ENCODE results near the gene LAMA2. TPM values are rescaled to one million over a fixed set of nuclear protein-coding genes. Genes with fewer than 3 reads are reported as not detected.

Gene LAMA2
- total and polyA plus RNA-seq, 4 experiments from 2014 or later: 0.20 to 0.87 (median 0.43) TPM

GRCh38 chr6:129008591-129008990 is 125.7 kb downstream of the LAMA2 start:
- DNase-seq: no peak
- Histone ChIP-seq H3K4me1 (ENCODE audit: insufficient read depth, low read length) (no peaks in the 10 kb centered on the region), H3K4me3 (ENCODE audit: low read length in 2 of 2) (no peak overlapping the region), H3K27me3 (ENCODE audit: insufficient read depth, low read length) (no peaks in the 10 kb centered on the region), H3K36me3 (ENCODE audit: insufficient read depth, low read length) (no peaks in the 10 kb centered on the region), H3K9me3 (ENCODE audit: control insufficient read depth in 1 of 2, low read length in 2 of 2) (no peaks in the 10 kb centered on the region), H3K27ac (ENCODE audit: low read depth, low read length) (no peak overlapping the region)
- Mint-ChIP-seq H3K9me3 (no peaks in the 10 kb centered on the region), H3K4me3 (no peak overlapping the region), H3K27me3 (no peaks in the 10 kb centered on the region), H3K36me3 (no peaks in the 10 kb centered on the region), H3K4me1 (no peaks in the 10 kb centered on the region), H3K27ac (no peak overlapping the region)
- intact Hi-C loops (cut with micrococcal nuclease): no loop called here
- ChIA-PET CTCF (ENCODE audit: partially characterized antibody) (no interaction called here), POLR2A (ENCODE audit: partially characterized antibody) (no interaction called here)

GRCh38 chr6:129009851-129010250 is 126.9 kb downstream of the LAMA2 start:
- no peaks in the 10 kb centered on the region for H3K4me1 ChIP-seq (ENCODE audit: insufficient read depth, low read length)
- ChIA-PET CTCF (ENCODE audit: partially characterized antibody) (no interaction called here), POLR2A (ENCODE audit: partially characterized antibody) (no interaction called here)
- H3K9me3 Mint-ChIP-seq: no peaks in the 10 kb centered on the region
- H3K27me3 ChIP-seq (ENCODE audit: insufficient read depth, low read length): no peaks in the 10 kb centered on the region
- intact Hi-C loops (cut with micrococcal nuclease): no loop called here
- no peak for DNase-seq
- no peaks in the 10 kb centered on the region for H3K36me3 ChIP-seq (ENCODE audit: insufficient read depth, low read length)
- no peaks in the 10 kb centered on the region for H3K36me3 Mint-ChIP-seq
- H3K27ac ChIP-seq (ENCODE audit: low read depth, low read length): no peak overlapping the region
- H3K9me3 ChIP-seq (ENCODE audit: control insufficient read depth in 1 of 2, low read length in 2 of 2): no peaks in the 10 kb centered on the region
- H3K4me3 ChIP-seq (ENCODE audit: low read length in 2 of 2): no peak overlapping the region
- no peak overlapping the region for H3K4me3 Mint-ChIP-seq
- no peaks in the 10 kb centered on the region for H3K4me1 Mint-ChIP-seq
- H3K27me3 Mint-ChIP-seq: no peaks in the 10 kb centered on the region
- H3K27ac Mint-ChIP-seq: no peak overlapping the region

- intact Hi-C loops (cut with micrococcal nuclease): no loop called here
- Mint-ChIP-seq H3K27me3 (no peaks in the 10 kb centered on the region), H3K27ac (no peak overlapping the region), H3K4me3 (no peak overlapping the region), H3K36me3 (no peaks in the 10 kb centered on the region), H3K4me1 (no peaks in the 10 kb centered on the region), H3K9me3 (peaks cover 0 to 2% (median 0%) of the 10 kb centered on the region in 8 donors)
- Histone ChIP-seq H3K27me3 (ENCODE audit: insufficient read depth, low read length) (no peaks in the 10 kb centered on the region), H3K27ac (ENCODE audit: low read depth, low read length) (no peak overlapping the region), H3K9me3 (ENCODE audit: control insufficient read depth in 1 of 2, low read length in 2 of 2) (no peaks in the 10 kb centered on the region), H3K36me3 (ENCODE audit: insufficient read depth, low read length) (no peaks in the 10 kb centered on the region), H3K4me1 (ENCODE audit: insufficient read depth, low read length) (no peaks in the 10 kb centered on the region), H3K4me3 (ENCODE audit: low read length in 2 of 2) (no peak overlapping the region)
- ChIA-PET CTCF (ENCODE audit: partially characterized antibody) (no interaction called here), POLR2A (ENCODE audit: partially characterized antibody) (no interaction called here)
- no peak for DNase-seq
Observed at GRCh38 chr6:129014302-129014701, 131.4 kb downstream of the LAMA2 start.

GRCh38 chr6:129015721-129016120 is 132.8 kb downstream of the LAMA2 start:
- CTCF ChIA-PET (ENCODE audit: partially characterized antibody): no interaction called here
- Histone ChIP-seq H3K27me3 (ENCODE audit: insufficient read depth, low read length) (no peaks in the 10 kb centered on the region), H3K27ac (ENCODE audit: low read depth, low read length) (no peak overlapping the region), H3K4me3 (ENCODE audit: low read length in 2 of 2) (no peak overlapping the region), H3K36me3 (ENCODE audit: insufficient read depth, low read length) (no peaks in the 10 kb centered on the region), H3K9me3 (ENCODE audit: control insufficient read depth in 1 of 2, low read length in 2 of 2) (no peaks in the 10 kb centered on the region), H3K4me1 (ENCODE audit: insufficient read depth, low read length) (no peaks in the 10 kb centered on the region)
- Mint-ChIP-seq H3K9me3 (peaks cover 0 to 2% (median 0%) of the 10 kb centered on the region in 8 donors), H3K4me1 (no peaks in the 10 kb centered on the region), H3K27ac (no peak overlapping the region), H3K27me3 (no peaks in the 10 kb centered on the region), H3K4me3 (no peak overlapping the region), H3K36me3 (no peaks in the 10 kb centered on the region)
- DNase-seq: no peak
- intact Hi-C loops (cut with micrococcal nuclease): no loop called here
- POLR2A ChIA-PET (ENCODE audit: partially characterized antibody): no interaction called here

GRCh38 chr6:129016844-129017243 is 133.9 kb downstream of the LAMA2 start:
- H3K4me1 Mint-ChIP-seq: no peaks in the 10 kb centered on the region
- H3K27me3 Mint-ChIP-seq: no peaks in the 10 kb centered on the region
- no peaks in the 10 kb centered on the region for H3K36me3 Mint-ChIP-seq
- intact Hi-C loops (cut with micrococcal nuclease): no loop called here
- DNase-seq: no peak
- no peak overlapping the region for H3K4me3 Mint-ChIP-seq
- peaks cover 0 to 2% (median 0%) of the 10 kb centered on the region in 8 donors for H3K9me3 Mint-ChIP-seq
- Histone ChIP-seq H3K27ac (ENCODE audit: low read depth, low read length) (no peak overlapping the region), H3K9me3 (ENCODE audit: control insufficient read depth in 1 of 2, low read length in 2 of 2) (no peaks in the 10 kb centered on the region), H3K4me1 (ENCODE audit: insufficient read depth, low read length) (no peaks in the 10 kb centered on the region), H3K27me3 (ENCODE audit: insufficient read depth, low read length) (no peaks in the 10 kb centered on the region), H3K36me3 (ENCODE audit: insufficient read depth, low read length) (no peaks in the 10 kb centered on the region), H3K4me3 (ENCODE audit: low read length in 2 of 2) (no peak overlapping the region)
- CTCF ChIA-PET (ENCODE audit: partially characterized antibody): no interaction called here
- H3K27ac Mint-ChIP-seq: no peak overlapping the region
- POLR2A ChIA-PET (ENCODE audit: partially characterized antibody): no interaction called here

GRCh38 chr6:129022011-129022553 is 139.1 kb downstream of the LAMA2 start:
- CTCF ChIA-PET (ENCODE audit: partially characterized antibody): no interaction called here
- Mint-ChIP-seq H3K36me3 (no peaks in the 10 kb centered on the region), H3K27ac (no peak overlapping the region), H3K4me1 (no peaks in the 10 kb centered on the region), H3K4me3 (no peak overlapping the region), H3K27me3 (no peaks in the 10 kb centered on the region), H3K9me3 (peaks cover 0 to 2% (median 0%) of the 10 kb centered on the region in 8 donors)
- Histone ChIP-seq H3K36me3 (ENCODE audit: insufficient read depth, low read length) (no peaks in the 10 kb centered on the region), H3K27me3 (ENCODE audit: insufficient read depth, low read length) (no peaks in the 10 kb centered on the region), H3K4me3 (ENCODE audit: low read length in 2 of 2) (no peak overlapping the region), H3K9me3 (ENCODE audit: control insufficient read depth in 1 of 2, low read length in 2 of 2) (no peaks in the 10 kb centered on the region), H3K27ac (ENCODE audit: low read depth, low read length) (no peak overlapping the region), H3K4me1 (ENCODE audit: insufficient read depth, low read length) (no peaks in the 10 kb centered on the region)
- DNase-seq: no peak
- intact Hi-C loops (cut with micrococcal nuclease): no loop called here
- POLR2A ChIA-PET (ENCODE audit: partially characterized antibody): no interaction called here

GRCh38 chr6:129026601-129027000 is 143.7 kb downstream of the LAMA2 start:
- no peak for DNase-seq
- H3K9me3 Mint-ChIP-seq: no peaks in the 10 kb centered on the region
- H3K4me3 ChIP-seq (ENCODE audit: low read length in 2 of 2): no peak overlapping the region
- no peaks in the 10 kb centered on the region for H3K9me3 ChIP-seq (ENCODE audit: control insufficient read depth in 1 of 2, low read length in 2 of 2)
- CTCF ChIA-PET (ENCODE audit: partially characterized antibody): no interaction called here
- H3K27me3 ChIP-seq (ENCODE audit: insufficient read depth, low read length): no peaks in the 10 kb centered on the region
- no peak overlapping the region for H3K27ac ChIP-seq (ENCODE audit: low read depth, low read length)
- H3K36me3 Mint-ChIP-seq: no peaks in the 10 kb centered on the region
- H3K4me1 ChIP-seq (ENCODE audit: insufficient read depth, low read length): no peaks in the 10 kb centered on the region
- H3K27me3 Mint-ChIP-seq: no peaks in the 10 kb centered on the region
- no peaks in the 10 kb centered on the region for H3K36me3 ChIP-seq (ENCODE audit: insufficient read depth, low read length)
- POLR2A ChIA-PET (ENCODE audit: partially characterized antibody): no interaction called here
- no peak overlapping the region for H3K27ac Mint-ChIP-seq
- H3K4me1 Mint-ChIP-seq: no peaks in the 10 kb centered on the region
- no peak overlapping the region for H3K4me3 Mint-ChIP-seq
- intact Hi-C loops (cut with micrococcal nuclease): no loop called here

- Histone ChIP-seq H3K27ac (ENCODE audit: low read depth, low read length) (no peak overlapping the region), H3K4me1 (ENCODE audit: insufficient read depth, low read length) (no peaks in the 10 kb centered on the region), H3K9me3 (ENCODE audit: control insufficient read depth in 1 of 2, low read length in 2 of 2) (no peaks in the 10 kb centered on the region), H3K27me3 (ENCODE audit: insufficient read depth, low read length) (no peaks in the 10 kb centered on the region), H3K4me3 (ENCODE audit: low read length in 2 of 2) (no peak overlapping the region), H3K36me3 (ENCODE audit: insufficient read depth, low read length) (no peaks in the 10 kb centered on the region)
- H3K4me3 Mint-ChIP-seq: no peak overlapping the region
- no peaks in the 10 kb centered on the region for H3K9me3 Mint-ChIP-seq
- CTCF ChIA-PET (ENCODE audit: partially characterized antibody): no interaction called here
- H3K27ac Mint-ChIP-seq: no peak overlapping the region
- intact Hi-C loops (cut with micrococcal nuclease): no loop called here
- POLR2A ChIA-PET (ENCODE audit: partially characterized antibody): no interaction called here
- no peak for DNase-seq
- no peaks in the 10 kb centered on the region for H3K4me1 Mint-ChIP-seq
- H3K36me3 Mint-ChIP-seq: no peaks in the 10 kb centered on the region
- peaks cover 0 to 2% of the 10 kb centered on the region in 2 donors for H3K27me3 Mint-ChIP-seq
Observed at GRCh38 chr6:129029778-129030177, 146.8 kb downstream of the LAMA2 start.

Data from CD4-positive, alpha-beta memory T cell (primary cell).